Measurements from ENCODE around the gene EPX. TPM values are rescaled to one million over a fixed set of nuclear protein-coding genes. Genes with fewer than 3 reads are reported as not detected.

Gene EPX
- total RNA-seq, 6 experiments from 2014 or later = not detected

- no peaks in the 10 kb centered on the region for H3K4me1 Mint-ChIP-seq (ENCODE audit: low read depth)
- H3K27me3 Mint-ChIP-seq (ENCODE audit: insufficient read depth) = peaks cover 60% of the 10 kb centered on the region
- TF ChIP-seq CTCF (IDR thresholded peaks at IDR 0.05) = no peak
- H3K9me3 Mint-ChIP-seq = no peaks in the 10 kb centered on the region
- H3K36me3 Mint-ChIP-seq (ENCODE audit: low read depth) = no peaks in the 10 kb centered on the region
- H3K4me3 Mint-ChIP-seq = no peak overlapping the region
- DNase-seq = no peak
- no peak overlapping the region for H3K27ac Mint-ChIP-seq
Measured at GRCh38 chr17:58242171-58242784, 49.8 kb downstream of the EPX start.

GRCh38 chr17:58244963-58245362 lies 52.4 kb downstream of the EPX start:
- no peak for DNase-seq
- H3K9me3 Mint-ChIP-seq = no peaks in the 10 kb centered on the region
- no peaks in the 10 kb centered on the region for H3K36me3 Mint-ChIP-seq (ENCODE audit: low read depth)
- no peak overlapping the region for H3K27ac Mint-ChIP-seq
- H3K4me3 Mint-ChIP-seq = no peak overlapping the region
- no peaks in the 10 kb centered on the region for H3K4me1 Mint-ChIP-seq (ENCODE audit: low read depth)
- peaks cover 49% of the 10 kb centered on the region for H3K27me3 Mint-ChIP-seq (ENCODE audit: insufficient read depth)
- no peak for TF ChIP-seq CTCF (IDR thresholded peaks at IDR 0.05)

- no peak overlapping the region for H3K4me3 Mint-ChIP-seq
- H3K36me3 Mint-ChIP-seq (ENCODE audit: low read depth) = no peaks in the 10 kb centered on the region
- no peak for DNase-seq
- no peak for TF ChIP-seq CTCF (IDR thresholded peaks at IDR 0.05)
- H3K27ac Mint-ChIP-seq = no peak overlapping the region
- H3K27me3 Mint-ChIP-seq (ENCODE audit: insufficient read depth) = peaks cover 45% of the 10 kb centered on the region
- no peaks in the 10 kb centered on the region for H3K4me1 Mint-ChIP-seq (ENCODE audit: low read depth)
- H3K9me3 Mint-ChIP-seq = no peaks in the 10 kb centered on the region
Measured at GRCh38 chr17:58245428-58246103, 53.0 kb downstream of the EPX start.

GRCh38 chr17:58246104-58246740 lies 53.7 kb downstream of the EPX start:
- TF ChIP-seq CTCF (IDR thresholded peaks at IDR 0.05) = no peak
- Mint-ChIP-seq H3K36me3 (ENCODE audit: low read depth) (no peaks in the 10 kb centered on the region), H3K9me3 (no peaks in the 10 kb centered on the region), H3K27ac (no peak overlapping the region), H3K4me3 (no peak overlapping the region), H3K4me1 (ENCODE audit: low read depth) (no peaks in the 10 kb centered on the region), H3K27me3 (ENCODE audit: insufficient read depth) (peaks cover 50% of the 10 kb centered on the region)
- no peak for DNase-seq

GRCh38 chr17:58246781-58247180 lies 54.3 kb downstream of the EPX start:
- Mint-ChIP-seq H3K4me1 (ENCODE audit: low read depth) (no peaks in the 10 kb centered on the region), H3K4me3 (no peak overlapping the region), H3K27ac (no peak overlapping the region), H3K36me3 (ENCODE audit: low read depth) (no peaks in the 10 kb centered on the region), H3K27me3 (ENCODE audit: insufficient read depth) (peaks cover 46% of the 10 kb centered on the region), H3K9me3 (no peaks in the 10 kb centered on the region)
- DNase-seq = no peak
- no peak for TF ChIP-seq CTCF (IDR thresholded peaks at IDR 0.05)
